Prostate gland (tissue), 2 donors: ENCODE data around the gene C16orf86. TPM values are rescaled to one million over a fixed set of nuclear protein-coding genes. Genes with fewer than 3 reads are reported as not detected.

Experiments
- DNase-seq: peaks from one replicate; pipeline ENCODE4 v3.0.0-alpha.2; 2019; ENCODE audit warnings: low spot score
- H3K27ac ChIP-seq, 2 donors: fragments of 200-600 bp; sonication (generic); 2 replicates each; pipeline ENCODE4 v1.5.1; 2017 to 2019
- H3K27me3 ChIP-seq: fragments of 200-600 bp; sonication (generic); replicated peaks from 2 replicates; pipeline ENCODE4 v1.5.1; 2019; ENCODE audit not compliant: insufficient read depth
- H3K36me3 ChIP-seq, 2 donors: fragments of 200-600 bp; sonication (generic); 1 replicate in 1 of 2; 2 replicates in 1 of 2; pipeline versions ENCODE4 v1.5.1 to v1.8.1; 2017 to 2019
- H3K4me1 ChIP-seq: fragments of 200-600 bp; sonication (generic); replicated peaks from 2 replicates; pipeline ENCODE4 v1.5.1; 2019
- H3K4me3 ChIP-seq, 2 donors: fragments of 200-600 bp; sonication (generic); 2 replicates each; pipeline ENCODE4 v1.5.1; 2017 to 2019
- H3K9me3 ChIP-seq: fragments of 200-600 bp; sonication (generic); 2 replicates; pipeline ENCODE4 v1.5.1; 2017
- CTCF ChIP-seq, 4 experiments: fragments of 200-600 bp in 2 of 4; fragments of 450-650 bp in 2 of 4; sonication (generic) in 2 of 4; IDR thresholded peaks; 1 replicate in 3 of 4; 2 replicates in 1 of 4; pipeline ENCODE4 v1.5.1; 2016 to 2019; ENCODE audit warnings: antibody characterized with exemption in 4 of 4, mild to moderate bottlenecking in 2 of 4, moderate library complexity in 2 of 4
- POLR2A ChIP-seq: fragments of 450-650 bp; IDR thresholded peaks from one replicate; pipeline ENCODE4 v1.6.1; 2016; ENCODE audit warnings: antibody characterized with exemption, mild to moderate bottlenecking
- POLR2AphosphoS5 ChIP-seq: sonication (generic); formaldehyde crosslinking; IDR thresholded peaks from one replicate; pipeline ENCODE4 v1.6.1; 2017; ENCODE audit warnings: antibody characterized with exemption
- WGBS: methylation state at CpG from one replicate; pipeline ENCODE4 v1.1.5; 2018; 5-methylcytosine and 5-hydroxymethylcytosine counted together
- intact Hi-C: fragments of 100-400 bp; cut with DNase I; formaldehyde crosslinking; loops from one replicate; pipeline ENCODE4 v1.14.2; 2022
- total RNA-seq, 2 donors: library from RNA; depleted of rRNA; stranded (reverse); fragments of >200 nt; gene quantifications; one replicate each; pipeline ENCODE4 v1.1.0, GENCODE V29; 2016

Gene C16orf86
- total RNA-seq, 2 donors from 2014 or later = 10.0 to 18.3 TPM

- TF ChIP-seq CTCF (IDR thresholded peaks at IDR 0.05) = peak in 2 of 4 experiments; percentile 39 to 43
- TF ChIP-seq POLR2AphosphoS5 = peak; percentile 42
- no peak for TF ChIP-seq POLR2A
- DNase-seq = peak; percentile 85
- intact Hi-C loops = loop anchor here (5.0 to 10.0 kb wide), 2 partner anchors 136 to 182 kb away; partner anchors contain the start of genes RIPOR1 and THAP11
- 0% methylated on average over 31 of the region's 48 CpGs for WGBS
- H3K4me3 ChIP-seq = peak within 1 kb of the TSS; percentile 70 to 81
- peaks cover 4% of the 10 kb centered on the region for H3K4me1 ChIP-seq
- H3K27me3 ChIP-seq = no peaks in the 10 kb centered on the region
- no peaks in the 10 kb centered on the region for H3K9me3 ChIP-seq
- peak within 1 kb of the TSS; percentile 80 to 96 for H3K27ac ChIP-seq
- H3K36me3 ChIP-seq = no peaks in the 10 kb centered on the region
Observed at GRCh38 chr16:67660564-67661028, 6.0 kb upstream of the C16orf86 start, which contains the start of gene PARD6A. PARD6A (plus strand) TSS chr16:67660960; CDS start chr16:67661039, 79 bp downstream.

GRCh38 chr16:67661101-67661761 lies 5.4 kb upstream of the C16orf86 start:
- 12% methylated on average over 38 of the region's 39 CpGs for WGBS
- Histone ChIP-seq H3K4me1 (peaks cover 4% of the 10 kb centered on the region), H3K4me3 (peak overlapping the region; percentile 70 to 81), H3K9me3 (no peaks in the 10 kb centered on the region), H3K27ac (peak overlapping the region; percentile 80 to 96), H3K27me3 (no peaks in the 10 kb centered on the region), H3K36me3 (no peaks in the 10 kb centered on the region)
- intact Hi-C loops = loop anchor here (5.0 to 10.0 kb wide), 2 partner anchors 136 to 181 kb away; partner anchors contain the start of genes RIPOR1 and THAP11
- DNase-seq = no peak
- TF ChIP-seq CTCF (IDR thresholded peaks at IDR 0.05) (no peak), POLR2AphosphoS5 (no peak), POLR2A (no peak)

- H3K4me1 ChIP-seq = peaks cover 4% of the 10 kb centered on the region
- no peak for DNase-seq
- no peaks in the 10 kb centered on the region for H3K27me3 ChIP-seq
- no peaks in the 10 kb centered on the region for H3K9me3 ChIP-seq
- WGBS = 93% methylated on average over 34 of the region's 34 CpGs
- TF ChIP-seq CTCF (IDR thresholded peaks at IDR 0.05) = no peak
- TF ChIP-seq POLR2A = no peak
- TF ChIP-seq POLR2AphosphoS5 = no peak
- H3K36me3 ChIP-seq = no peaks in the 10 kb centered on the region
- no peak overlapping the region for H3K27ac ChIP-seq
- intact Hi-C loops = loop anchor here (5.0 to 10.0 kb wide), 2 partner anchors 137 to 180 kb away; partner anchors contain the start of genes RIPOR1 and THAP11
- no peak overlapping the region for H3K4me3 ChIP-seq
Observed at GRCh38 chr16:67661886-67662652, 4.5 kb upstream of the C16orf86 start.

GRCh38 chr16:67662653-67663010 lies 4.0 kb upstream of the C16orf86 start:
- no peak for DNase-seq
- intact Hi-C loops = loop anchor here (5.0 to 10.0 kb wide), 2 partner anchors 138 to 180 kb away; partner anchors contain the start of genes RIPOR1 and THAP11

More at GRCh38 chr16:67662653-67663010, 4.0 kb upstream of the C16orf86 start:
- H3K36me3 ChIP-seq = no peaks in the 10 kb centered on the region
- TF ChIP-seq CTCF (IDR thresholded peaks at IDR 0.05) (no peak), POLR2A (no peak), POLR2AphosphoS5 (no peak)
- H3K27ac ChIP-seq = no peak overlapping the region
- H3K4me1 ChIP-seq = peaks cover 9% of the 10 kb centered on the region
- H3K4me3 ChIP-seq = no peak overlapping the region
- H3K27me3 ChIP-seq = no peaks in the 10 kb centered on the region
- no peaks in the 10 kb centered on the region for H3K9me3 ChIP-seq
